KOPT-K1 (cell line): Measurements from ENCODE around the gene RAI14.

Experiments used
- H3K27ac ChIP-seq: fragments of 200-600 bp; sonication (generic); 2 replicates; pipeline ENCODE4 v1.5.1; 2016; ENCODE audit warnings: antibody characterized with exemption, mild to moderate bottlenecking, low read depth, low read length; ENCODE audit not compliant: poor library complexity, severe bottlenecking
- H3K36me3 ChIP-seq: fragments of 200-600 bp; sonication (generic); 2 replicates; pipeline ENCODE4 v1.5.1; 2017; ENCODE audit warnings: antibody characterized with exemption, mild to moderate bottlenecking, low read length, moderate library complexity; ENCODE audit not compliant: insufficient read depth
- H3K9me3 ChIP-seq: fragments of 200-600 bp; sonication (generic); 2 replicates; pipeline ENCODE4 v1.5.1; 2017; ENCODE audit warnings: antibody characterized with exemption, low read length, mild to moderate bottlenecking; ENCODE audit not compliant: insufficient read depth, poor library complexity, severe bottlenecking

RAI14 gene

DNA sequence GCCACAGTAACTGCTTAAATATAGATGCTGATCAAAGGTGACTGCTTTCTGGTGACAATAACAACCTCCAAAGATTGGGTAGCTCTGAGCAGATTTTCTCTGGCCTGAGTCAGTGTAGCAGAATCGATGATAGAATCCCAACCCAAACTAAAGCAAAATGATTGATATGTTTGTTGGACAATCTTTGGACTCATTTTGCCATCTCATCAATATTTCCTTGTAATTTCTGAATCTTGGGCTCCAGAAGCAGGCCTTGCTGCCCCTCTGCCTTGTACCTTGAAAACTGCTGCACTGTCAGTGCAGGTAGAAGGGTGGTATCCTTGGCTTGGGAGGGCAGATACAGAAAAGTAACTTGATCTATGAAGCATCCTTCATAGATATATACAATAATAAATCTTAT lies 201.8 kb downstream of the RAI14 start:
- no peak overlapping the region for H3K27ac ChIP-seq
- no peaks in the 10 kb centered on the region for H3K9me3 ChIP-seq
- H3K36me3 ChIP-seq: no peaks in the 10 kb centered on the region

- Histone ChIP-seq H3K36me3 (no peaks in the 10 kb centered on the region), H3K9me3 (no peaks in the 10 kb centered on the region), H3K27ac (no peak overlapping the region)
Observed at GRCh38 chr5:34858790-34859189, 202.7 kb downstream of the RAI14 start.

DNA sequence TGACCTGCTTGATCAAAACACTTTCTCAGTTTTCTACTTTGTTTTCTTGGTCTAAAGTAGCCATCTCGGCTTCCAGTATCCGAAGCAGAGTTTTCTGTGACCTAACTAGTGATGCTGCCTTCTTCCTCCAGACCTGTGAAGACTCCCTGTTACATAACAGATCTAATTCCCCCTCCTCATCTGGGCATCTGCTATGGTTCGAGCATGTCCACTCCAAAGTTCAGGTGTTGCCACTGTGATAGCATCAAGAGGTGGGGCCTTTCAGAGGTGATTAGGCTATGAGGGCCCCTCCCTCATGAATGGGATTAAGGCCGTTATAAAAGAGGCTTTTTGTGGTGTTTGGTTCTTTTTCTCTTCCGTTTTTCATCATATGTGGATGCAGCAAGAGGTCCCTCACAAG lies 203.1 kb downstream of the RAI14 start:
- Histone ChIP-seq H3K27ac (no peak overlapping the region), H3K36me3 (no peaks in the 10 kb centered on the region), H3K9me3 (no peaks in the 10 kb centered on the region)

- H3K36me3 ChIP-seq: no peaks in the 10 kb centered on the region
- H3K9me3 ChIP-seq: no peaks in the 10 kb centered on the region
- H3K27ac ChIP-seq: no peak overlapping the region
Observed at GRCh38 chr5:34863946-34864345, 207.8 kb downstream of the RAI14 start.

- Histone ChIP-seq H3K9me3 (no peaks in the 10 kb centered on the region), H3K27ac (no peak overlapping the region), H3K36me3 (no peaks in the 10 kb centered on the region)
Observed at GRCh38 chr5:34865091-34865490, 209.0 kb downstream of the RAI14 start.

- Histone ChIP-seq H3K36me3 (no peaks in the 10 kb centered on the region), H3K9me3 (no peaks in the 10 kb centered on the region), H3K27ac (no peak overlapping the region)
Observed at GRCh38 chr5:34866989-34867471, 210.9 kb downstream of the RAI14 start.

DNA sequence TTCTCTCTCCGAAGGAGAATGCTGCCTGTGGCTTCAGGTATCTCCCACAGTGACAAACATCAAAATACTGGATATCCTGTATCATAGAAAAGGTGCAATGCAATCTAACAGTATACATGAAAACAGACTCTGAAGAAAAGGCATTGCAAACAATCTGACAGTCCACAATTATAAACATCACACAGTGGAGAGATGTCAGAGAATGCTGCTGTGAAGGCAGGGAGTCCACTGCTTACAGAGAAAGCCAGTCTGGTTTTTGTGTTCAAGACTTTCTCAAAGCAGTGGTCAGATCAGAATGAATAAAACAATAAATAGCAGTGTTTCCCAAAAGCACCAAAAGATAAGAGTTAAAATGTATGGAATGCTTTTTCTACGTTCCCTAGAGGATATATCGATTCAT lies 211.5 kb downstream of the RAI14 start:
- Histone ChIP-seq H3K36me3 (no peaks in the 10 kb centered on the region), H3K27ac (no peak overlapping the region), H3K9me3 (no peaks in the 10 kb centered on the region)

- no peaks in the 10 kb centered on the region for H3K9me3 ChIP-seq
- H3K27ac ChIP-seq: no peak overlapping the region
- no peaks in the 10 kb centered on the region for H3K36me3 ChIP-seq
Observed at GRCh38 chr5:34868791-34869190, 212.7 kb downstream of the RAI14 start.

DNA sequence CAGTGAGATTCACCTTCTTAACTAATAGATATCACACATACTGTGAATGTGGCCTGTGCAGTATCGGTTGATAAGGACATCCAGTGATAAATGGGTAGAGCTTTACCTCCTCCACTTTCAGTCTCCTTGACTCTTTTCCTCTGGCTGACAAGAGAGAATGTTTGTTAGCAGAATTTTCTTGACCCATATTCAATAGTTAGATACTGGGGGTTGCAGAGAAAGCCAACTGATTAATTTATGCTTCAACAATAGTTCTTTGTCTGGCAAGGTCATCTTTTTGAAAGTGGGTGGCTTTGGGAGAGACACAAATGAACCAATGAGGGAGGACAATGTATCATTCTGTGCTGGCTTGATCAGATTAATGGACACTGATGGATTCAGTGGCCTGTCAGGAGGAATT lies 213.1 kb downstream of the RAI14 start:
- H3K36me3 ChIP-seq: no peaks in the 10 kb centered on the region
- no peak overlapping the region for H3K27ac ChIP-seq
- no peaks in the 10 kb centered on the region for H3K9me3 ChIP-seq

DNA sequence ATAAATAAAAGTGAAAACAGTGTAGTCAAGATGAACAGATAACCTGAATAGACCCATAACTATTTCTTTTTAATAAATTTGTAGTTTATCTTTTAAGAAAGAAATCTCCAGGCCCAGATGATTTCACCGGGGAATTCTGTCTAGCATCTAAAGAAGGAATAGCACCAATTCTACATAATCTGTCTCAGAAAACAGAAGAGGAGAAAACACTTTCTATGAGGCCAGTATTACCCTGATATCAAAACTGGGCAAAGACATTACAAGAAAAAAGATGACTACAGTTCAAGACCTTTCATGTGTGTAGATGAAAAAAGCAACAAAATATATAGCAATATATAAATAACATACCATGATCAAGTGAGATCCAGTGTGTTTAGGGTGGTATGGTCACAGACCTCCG lies 214.3 kb downstream of the RAI14 start:
- H3K36me3 ChIP-seq: no peaks in the 10 kb centered on the region
- H3K9me3 ChIP-seq: peaks cover under 1% of the 10 kb centered on the region
- H3K27ac ChIP-seq: no peak overlapping the region

GRCh38 chr5:34876275-34876674 lies 220.1 kb downstream of the RAI14 start:
- Histone ChIP-seq H3K27ac (no peak overlapping the region), H3K9me3 (peaks cover 17% of the 10 kb centered on the region), H3K36me3 (no peaks in the 10 kb centered on the region)

DNA sequence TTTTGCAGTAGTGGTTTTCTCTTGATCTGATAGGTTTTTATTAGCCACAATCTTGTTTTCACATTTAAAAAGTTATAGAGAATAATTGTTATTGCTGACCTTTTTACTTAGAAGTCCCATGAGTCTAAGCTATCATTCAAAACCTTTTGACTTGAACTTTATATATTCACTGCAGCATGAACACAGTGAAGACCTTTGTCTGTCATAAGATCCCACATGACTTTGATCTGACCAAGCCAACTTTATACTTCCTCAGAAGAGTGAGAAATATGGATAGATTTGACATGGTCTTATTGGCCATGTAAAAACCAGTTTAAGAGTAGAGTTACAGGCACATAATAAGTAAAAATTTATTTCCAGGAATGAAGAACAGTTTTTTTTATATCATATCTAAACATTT lies 225.1 kb downstream of the RAI14 start:
- Histone ChIP-seq H3K9me3 (peaks cover 9% of the 10 kb centered on the region), H3K36me3 (no peaks in the 10 kb centered on the region), H3K27ac (no peak overlapping the region)
